SIG-M5 (cell line): ENCODE data around the gene HMGXB4.

Source experiments
- DNase-seq: peaks from one replicate; lab custom pipeline; 2025; lab: John Stamatoyannopoulos, UW

The HMGXB4 gene

DNA sequence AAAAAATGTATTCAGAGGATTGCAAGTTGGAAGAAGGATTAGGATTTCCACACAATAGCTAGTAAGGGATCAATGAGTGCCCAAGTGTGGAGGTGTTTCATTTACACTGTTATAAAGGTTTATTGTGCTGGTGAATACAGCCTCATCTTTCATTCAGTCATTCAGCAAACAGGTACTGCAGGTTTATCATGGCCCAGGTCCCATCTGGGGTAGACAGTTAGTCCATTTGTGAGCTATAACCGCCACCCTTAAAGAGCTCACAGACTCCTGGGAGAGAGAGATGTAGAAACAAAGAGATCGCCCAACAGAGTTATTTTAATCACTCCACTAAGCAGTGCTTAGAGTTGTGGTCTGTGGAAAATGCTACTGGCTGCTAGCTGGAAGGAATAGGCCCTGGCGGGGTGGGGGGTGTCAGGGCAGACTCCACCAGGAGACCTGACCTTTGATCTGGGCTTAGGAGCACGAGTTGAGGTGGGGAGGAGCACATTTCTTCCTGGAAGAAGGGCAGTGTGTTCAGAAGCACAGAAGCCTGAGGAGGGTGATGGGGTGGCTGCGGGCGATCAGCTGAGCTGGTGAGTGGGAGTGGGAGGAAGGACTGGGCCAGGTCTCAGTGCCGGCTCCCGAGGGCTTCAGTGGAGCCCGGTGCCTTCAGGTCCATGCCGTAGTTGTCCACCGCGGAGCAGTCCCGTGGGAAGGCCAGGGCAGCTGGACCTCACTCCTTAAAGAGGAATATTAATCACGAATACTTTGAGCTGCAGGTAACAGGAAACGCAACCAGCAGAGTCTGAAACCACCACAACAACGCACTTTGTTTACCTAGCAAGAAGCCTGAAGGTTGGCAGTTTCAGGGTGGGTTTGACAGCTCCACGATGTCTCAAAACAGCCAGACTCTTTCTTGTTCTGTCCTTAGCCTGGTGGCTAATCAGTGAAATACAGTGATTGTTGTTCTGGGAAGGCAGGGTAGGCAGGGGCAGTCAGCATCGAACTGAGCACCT, 53.6 kb downstream of the HMGXB4 start:
- DNase-seq = no peak

- DNase-seq = no peak
Observed at GRCh38 chr22:35311551-35311999, 54.3 kb downstream of the HMGXB4 start.

GRCh38 chr22:35312198-35313059, 55.1 kb downstream of the HMGXB4 start:
- DNase-seq = no peak

GRCh38 chr22:35313311-35314121, 56.2 kb downstream of the HMGXB4 start:
- no peak for DNase-seq

- no peak for DNase-seq
Observed at GRCh38 chr22:35314161-35314942, 57.1 kb downstream of the HMGXB4 start.

GRCh38 chr22:35315141-35315854, 58.0 kb downstream of the HMGXB4 start:
- no peak for DNase-seq

DNA sequence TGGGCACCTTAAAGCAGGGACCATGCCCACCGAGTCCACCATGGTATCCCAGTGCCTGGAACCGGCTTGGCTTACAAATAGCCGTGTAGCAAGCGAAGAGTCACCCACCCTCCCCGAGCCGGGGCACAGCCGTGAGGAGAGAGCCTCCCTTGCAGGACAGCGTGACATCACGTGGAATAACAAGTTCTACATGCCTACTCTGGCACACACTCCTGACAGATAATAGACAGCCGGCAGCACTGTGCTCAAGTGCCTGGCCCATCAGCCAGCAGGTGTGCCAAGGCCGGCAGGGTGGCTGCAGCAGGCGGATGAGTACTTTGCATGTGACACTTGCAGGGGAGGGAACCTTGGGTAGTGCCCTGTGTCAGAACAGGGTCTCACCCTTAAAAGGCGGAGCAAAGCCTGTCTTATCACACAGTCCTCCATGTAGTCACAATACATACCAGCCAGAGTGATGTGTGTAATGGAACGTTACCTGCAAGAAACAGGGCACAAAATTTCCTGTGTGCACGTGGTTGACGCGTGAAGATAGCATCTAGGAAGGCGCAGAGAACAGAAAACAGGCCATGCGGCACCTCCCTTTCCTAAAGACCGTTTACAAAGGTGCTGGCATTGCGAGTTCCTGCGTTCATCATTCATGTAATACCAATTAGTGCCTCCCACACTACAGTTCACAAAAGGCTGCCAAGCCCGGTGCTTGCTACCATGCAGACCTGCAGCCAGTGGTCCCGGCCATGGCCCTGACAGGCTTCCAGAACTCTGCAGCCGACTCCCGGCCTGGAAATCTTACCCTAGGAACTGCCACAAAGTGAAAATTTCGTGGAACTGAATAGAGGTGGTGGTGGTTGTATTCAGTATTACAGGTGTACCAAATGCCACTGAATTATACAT, 58.8 kb downstream of the HMGXB4 start:
- DNase-seq = no peak

DNA sequence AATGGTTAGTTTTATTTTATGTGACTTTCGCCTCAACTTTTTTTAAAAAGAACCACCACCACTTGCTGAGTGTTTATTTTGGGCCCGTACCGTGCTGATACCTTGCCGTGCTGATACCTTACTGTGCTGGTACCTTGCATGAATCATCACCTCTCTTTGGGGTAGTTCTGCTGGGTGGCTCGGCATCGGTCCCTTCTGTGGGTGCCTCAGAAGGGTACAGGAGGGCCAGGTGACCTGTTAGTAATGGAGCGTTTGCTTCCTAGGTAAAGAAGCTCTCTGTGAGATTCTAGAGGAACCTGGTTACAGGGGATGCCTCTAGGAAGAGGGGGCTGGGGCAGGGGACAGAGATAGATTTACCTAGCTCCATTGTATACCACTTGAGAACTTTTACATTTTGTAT, 59.5 kb downstream of the HMGXB4 start:
- no peak for DNase-seq

DNA sequence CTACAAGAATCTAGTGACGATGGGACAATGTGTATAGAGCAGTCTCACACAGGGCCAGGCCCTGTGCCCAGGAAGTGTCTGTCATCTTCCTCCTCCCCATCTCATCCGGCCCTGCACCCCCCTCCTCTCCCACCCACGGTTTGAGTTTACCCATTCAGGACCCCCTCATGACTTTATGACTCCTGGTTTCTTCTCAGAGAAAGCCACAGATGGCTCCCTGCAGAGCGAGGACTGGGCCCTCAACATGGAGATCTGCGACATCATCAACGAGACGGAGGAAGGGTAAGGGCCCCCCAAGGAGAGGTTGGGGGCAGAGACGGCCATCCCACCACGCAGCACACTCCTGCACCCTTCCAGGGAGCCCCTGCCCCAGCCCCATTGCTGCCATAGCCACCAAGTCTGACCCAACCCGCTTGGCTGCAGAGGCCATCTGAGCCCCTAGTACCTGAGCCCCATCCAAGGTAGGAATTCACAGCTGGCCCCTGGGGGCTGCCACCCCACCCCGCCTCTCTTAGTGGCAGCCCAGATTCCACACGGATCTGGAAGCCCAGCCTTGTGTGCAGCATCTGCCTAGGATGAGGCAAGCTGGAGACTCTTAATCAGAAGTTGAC, 60.5 kb downstream of the HMGXB4 start:
- no peak for DNase-seq

DNA sequence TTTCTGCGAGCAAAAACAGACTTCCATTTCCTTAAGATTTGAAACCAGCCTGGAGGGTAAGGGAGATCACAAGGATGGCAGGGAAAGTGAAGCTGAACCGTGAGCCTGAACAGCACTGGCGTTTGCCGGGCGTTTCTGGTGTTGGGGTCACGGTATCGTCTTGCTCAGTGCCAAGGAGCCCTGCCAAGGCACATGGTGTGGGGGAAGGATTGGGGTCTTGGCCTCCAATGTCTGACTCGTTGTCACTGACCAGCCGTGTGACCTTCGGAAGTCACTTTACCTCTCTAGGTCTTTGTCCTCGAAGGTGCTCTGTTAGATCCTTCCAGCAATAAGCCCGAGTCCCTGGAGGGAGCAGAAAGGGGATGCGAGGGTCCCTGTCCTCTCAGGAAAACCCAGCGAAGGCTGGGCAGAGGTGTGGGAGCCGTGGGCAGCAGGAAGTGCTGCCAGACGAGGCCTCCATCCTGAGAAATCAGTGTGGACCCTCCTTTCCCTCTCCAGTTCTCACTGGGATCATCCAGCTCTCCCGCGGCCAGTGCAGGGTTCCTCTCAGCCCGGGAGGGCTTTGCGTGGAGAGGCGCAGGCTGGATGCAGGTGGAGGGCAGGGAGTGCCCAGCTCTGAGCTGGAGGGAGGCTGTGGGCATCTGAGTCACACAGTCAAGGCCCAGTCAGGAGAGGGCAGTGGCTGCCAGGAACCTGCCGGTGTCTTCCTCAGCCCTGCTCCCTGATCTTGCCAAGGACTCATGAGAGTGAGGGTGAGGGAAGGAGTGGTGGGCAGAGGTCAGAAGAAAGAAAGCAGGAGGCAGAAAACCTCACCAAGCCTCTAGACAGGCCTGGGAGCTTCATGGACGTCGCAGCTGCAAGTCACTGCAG, 61.3 kb downstream of the HMGXB4 start:
- no peak for DNase-seq

GRCh38 chr22:35319244-35319985, 62.1 kb downstream of the HMGXB4 start:
- DNase-seq = no peak

GRCh38 chr22:35322126-35322525, 64.8 kb downstream of the HMGXB4 start:
- no peak for DNase-seq

- DNase-seq = no peak
Observed at GRCh38 chr22:35322893-35323292, 65.6 kb downstream of the HMGXB4 start.

DNA sequence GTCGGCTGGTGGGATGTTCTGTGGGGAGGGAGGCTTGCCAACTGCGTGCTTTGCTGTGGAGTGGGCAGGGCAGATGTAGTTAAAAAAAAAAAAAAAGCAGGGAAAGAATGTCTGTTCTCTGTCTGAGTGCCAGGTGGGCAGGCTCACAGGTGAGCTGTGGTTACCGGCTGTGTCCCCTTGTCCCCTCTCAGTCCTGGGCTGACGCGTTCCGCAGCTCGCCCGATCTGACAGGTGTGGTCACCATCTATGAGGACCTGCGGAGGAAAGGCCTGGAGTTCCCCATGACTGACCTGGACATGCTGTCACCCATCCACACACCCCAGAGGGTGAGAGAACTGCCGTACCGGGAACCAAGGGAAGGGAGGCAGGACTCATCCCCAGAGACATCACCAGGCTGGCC, 66.0 kb downstream of the HMGXB4 start:
- no peak for DNase-seq

DNA sequence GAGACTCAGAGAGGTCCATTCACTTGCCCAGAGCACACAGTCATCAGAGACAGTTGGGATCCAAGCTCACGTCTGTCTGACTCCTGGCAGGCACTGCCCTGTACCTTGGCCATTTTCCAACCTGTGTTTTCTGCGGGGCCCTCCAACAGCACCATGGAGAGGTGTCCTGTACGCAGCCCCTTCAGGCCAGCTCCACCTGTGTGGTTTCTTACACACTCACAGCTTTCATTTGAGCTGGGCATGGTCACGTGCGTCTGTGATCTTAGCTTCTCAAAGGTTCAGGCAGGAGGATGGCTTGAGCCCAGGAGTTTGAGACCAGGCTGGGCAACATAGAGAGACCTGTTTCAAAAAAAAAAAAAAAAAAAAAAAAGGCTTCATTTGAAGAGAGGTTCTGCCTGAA, 66.8 kb downstream of the HMGXB4 start:
- no peak for DNase-seq

GRCh38 chr22:35324762-35325161, 67.5 kb downstream of the HMGXB4 start:
- DNase-seq = no peak

DNA sequence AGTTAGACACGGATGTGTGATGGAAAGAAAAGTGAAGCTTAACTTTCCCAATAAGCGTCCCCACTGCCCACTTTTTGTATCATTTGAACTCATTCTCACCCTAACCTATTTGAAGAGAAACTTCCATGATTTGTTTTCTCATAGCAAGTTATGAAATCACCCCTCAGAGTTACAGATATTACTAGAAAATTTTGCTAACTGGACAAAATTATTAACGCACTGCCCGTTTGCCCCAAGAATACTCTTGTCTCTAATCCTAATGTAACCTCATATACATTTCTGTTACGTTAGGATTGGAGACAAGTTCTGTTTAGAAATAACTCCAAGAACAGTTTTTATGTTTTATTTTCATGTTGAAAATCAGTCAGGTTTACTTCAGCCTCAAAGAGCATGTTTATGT, 67.9 kb downstream of the HMGXB4 start:
- DNase-seq = no peak
